Thoracic aorta (tissue), 2 donors: Measurements from ENCODE around the gene XKR8. TPM values are rescaled to one million over a fixed set of nuclear protein-coding genes. Genes with fewer than 3 reads are reported as not detected.

Experiments
- ATAC-seq: fragments of 150-250 bp; one replicate; pipeline ENCODE4 v1.8.0; 2017; ENCODE audit warnings: low read depth; ENCODE audit not compliant: insufficient number of reproducible peaks, low FRiP score
- DNase-seq: peaks from one replicate; pipeline ENCODE4 v3.0.0-alpha.2; 2020; ENCODE audit warnings: low spot score
- H3K27ac ChIP-seq, 2 donors: fragments of 200-600 bp; sonication (generic); 1 replicate in 1 of 2; 2 replicates in 1 of 2; pipeline ENCODE4 v1.5.1; 2016; ENCODE audit warnings: mild to moderate bottlenecking in 2 of 2, moderate library complexity in 2 of 2
- H3K27me3 ChIP-seq: fragments of 200-600 bp; sonication (generic); replicated peaks from 2 replicates; pipeline ENCODE4 v1.6.0; 2016; ENCODE audit warnings: mild to moderate bottlenecking; ENCODE audit not compliant: insufficient read depth
- H3K36me3 ChIP-seq: fragments of 200-600 bp; sonication (generic); one replicate; pipeline ENCODE4 v1.5.1; 2016
- H3K4me1 ChIP-seq, 2 donors: fragments of 200-600 bp; sonication (generic); 1 replicate in 1 of 2; 2 replicates in 1 of 2; pipeline versions ENCODE4 v1.5.1 to v1.6.0; 2016; ENCODE audit warnings: low read depth in 2 of 2, mild to moderate bottlenecking in 1 of 2; ENCODE audit not compliant: control insufficient read depth in 1 of 2
- H3K4me3 ChIP-seq: fragments of 200-600 bp; sonication (generic); 2 replicates; pipeline ENCODE4 v1.5.1; 2016; ENCODE audit warnings: mild to moderate bottlenecking
- H3K9me3 ChIP-seq: fragments of 200-600 bp; sonication (generic); 2 replicates; pipeline ENCODE4 v1.5.1; 2016
- CTCF ChIP-seq: fragments of 200-600 bp; sonication (generic); IDR thresholded peaks from one replicate; pipeline ENCODE4 v1.5.1; 2019; ENCODE audit warnings: antibody characterized with exemption
- total RNA-seq, 2 donors: library from RNA; depleted of rRNA; stranded (reverse); fragments of >200 nt; gene quantifications; one replicate each; pipeline versions ENCODE4 v1.1.0 to v1.2.3, GENCODE V29; 2016

The XKR8 gene
- total RNA-seq, 2 donors from 2014 or later: 6.8 to 11.8 TPM

GRCh38 chr1:27961646-27962221, 2.0 kb downstream of the XKR8 start:
- Histone ChIP-seq H3K9me3 (no peaks in the 10 kb centered on the region), H3K36me3 (peaks cover 18% of the 10 kb centered on the region), H3K4me3 (peak overlapping the region; percentile 90), H3K27ac (peak overlapping the region; percentile 93 to 94), H3K27me3 (no peaks in the 10 kb centered on the region), H3K4me1 (peaks cover 0 to 28% of the 10 kb centered on the region in 2 donors)
- ATAC-seq (no peak), DNase-seq (no peak)
- TF ChIP-seq CTCF: no peak

- Histone ChIP-seq H3K4me3 (no peak overlapping the region), H3K27me3 (no peaks in the 10 kb centered on the region), H3K9me3 (no peaks in the 10 kb centered on the region), H3K4me1 (peaks cover 0 to 28% of the 10 kb centered on the region in 2 donors), H3K36me3 (peaks cover 24% of the 10 kb centered on the region), H3K27ac (no peak overlapping the region)
- ATAC-seq (no peak), DNase-seq (no peak)
- TF ChIP-seq CTCF: no peak
Measured at GRCh38 chr1:27963393-27963792, 3.6 kb downstream of the XKR8 start.

GRCh38 chr1:27966402-27967105, 6.8 kb downstream of the XKR8 start:
- no peak for TF ChIP-seq CTCF
- Histone ChIP-seq H3K4me3 (no peak overlapping the region), H3K27ac (no peak overlapping the region), H3K27me3 (no peaks in the 10 kb centered on the region), H3K4me1 (peaks cover 0 to 14% of the 10 kb centered on the region in 2 donors), H3K36me3 (peaks cover 24% of the 10 kb centered on the region), H3K9me3 (no peaks in the 10 kb centered on the region)
- no peak for ATAC-seq
- no peak for DNase-seq

- DNase-seq: no peak
- H3K27me3 ChIP-seq: no peaks in the 10 kb centered on the region
- no peak overlapping the region for H3K4me3 ChIP-seq
- H3K36me3 ChIP-seq: peaks cover 24% of the 10 kb centered on the region
- no peak for TF ChIP-seq CTCF
- H3K27ac ChIP-seq: no peak overlapping the region
- no peaks in the 10 kb centered on the region for H3K9me3 ChIP-seq
- H3K4me1 ChIP-seq: peaks cover 0 to 12% of the 10 kb centered on the region in 2 donors
- ATAC-seq: no peak
Measured at GRCh38 chr1:27967106-27967883, 7.5 kb downstream of the XKR8 start.

GRCh38 chr1:27967884-27968466, 8.2 kb downstream of the XKR8 start:
- no peak for TF ChIP-seq CTCF
- Histone ChIP-seq H3K36me3 (peaks cover 24% of the 10 kb centered on the region), H3K27me3 (no peaks in the 10 kb centered on the region), H3K9me3 (no peaks in the 10 kb centered on the region), H3K4me3 (no peak overlapping the region), H3K27ac (no peak overlapping the region), H3K4me1 (peaks cover 0 to 12% of the 10 kb centered on the region in 2 donors)
- DNase-seq (no peak), ATAC-seq (no peak)
